Chondrocyte (in vitro differentiated cells): ENCODE results near the gene LGSN. TPM values are rescaled to one million over a fixed set of nuclear protein-coding genes. Genes with fewer than 3 reads are reported as not detected.
"Not testable (repeated sequence)": the region's sequence is repeated elsewhere in the genome, so short reads cannot be mapped to it uniquely, and the experiment has no call there.

Experiments
- DNase-seq: peaks from one replicate; pipeline ENCODE4 v3.0.0; 2021; ENCODE audit warnings: mixed read lengths, low spot score
- H3K27ac Mint-ChIP-seq: one replicate; pipeline ENCODE4 v1.8.0; 2021; ENCODE audit warnings: mild to moderate bottlenecking, moderate library complexity, mixed read lengths; ENCODE audit not compliant: unreplicated experiment
- H3K27me3 Mint-ChIP-seq: 2 replicates; pipeline ENCODE4 v1.8.0; 2021; ENCODE audit warnings: low read depth, mixed read lengths
- H3K36me3 Mint-ChIP-seq: 2 replicates; pipeline ENCODE4 v1.8.0; 2021; ENCODE audit warnings: low read depth, mixed read lengths
- H3K4me1 Mint-ChIP-seq: 2 replicates; pipeline ENCODE4 v1.8.0; 2021; ENCODE audit warnings: low read depth, mild to moderate bottlenecking, mixed read lengths
- H3K4me3 Mint-ChIP-seq: one replicate; pipeline ENCODE4 v1.8.0; 2021; ENCODE audit warnings: mild to moderate bottlenecking, moderate library complexity, mixed read lengths; ENCODE audit not compliant: unreplicated experiment
- H3K9me3 Mint-ChIP-seq: 2 replicates; pipeline ENCODE4 v1.8.0; 2021; ENCODE audit warnings: low read depth, mixed read lengths
- total RNA-seq: library from RNA; stranded (reverse); gene quantifications from 3 replicates; pipeline ENCODE4 v1.2.1, GENCODE V29; 2021
- TF ChIP-seq, protein P1 (sequence below): fragments of 200-600 bp; sonication (generic); IDR thresholded peaks from 2 replicates; pipeline ENCODE4 v1.5.0; 2021; ENCODE audit warnings: antibody characterized with exemption, mild to moderate bottlenecking, moderate library complexity

The LGSN gene
- total RNA-seq, 1 donor from 2014 or later, result 1.4 TPM

DNA sequence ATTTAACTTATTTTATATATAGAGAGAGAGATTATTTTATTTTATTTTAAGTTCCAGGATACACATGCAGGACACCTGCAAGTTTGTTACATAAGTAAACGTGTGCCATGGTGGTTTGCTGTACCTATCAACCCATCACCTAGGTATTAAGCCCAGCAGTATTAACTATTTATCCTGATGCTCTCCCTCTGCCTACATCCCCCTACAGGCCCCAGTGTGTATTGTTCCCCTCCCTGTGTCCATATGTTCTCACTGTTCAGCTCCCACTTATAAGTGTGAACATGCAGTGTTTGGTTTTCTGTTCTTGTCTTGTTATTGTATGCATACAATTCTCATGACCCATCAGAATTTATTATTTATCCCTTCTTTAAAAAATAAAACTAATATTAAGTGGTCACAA, 73.9 kb downstream of the LGSN start:
- Mint-ChIP-seq H3K4me1 (no peaks in the 10 kb centered on the region), H3K4me3 (no peak overlapping the region)

DNA sequence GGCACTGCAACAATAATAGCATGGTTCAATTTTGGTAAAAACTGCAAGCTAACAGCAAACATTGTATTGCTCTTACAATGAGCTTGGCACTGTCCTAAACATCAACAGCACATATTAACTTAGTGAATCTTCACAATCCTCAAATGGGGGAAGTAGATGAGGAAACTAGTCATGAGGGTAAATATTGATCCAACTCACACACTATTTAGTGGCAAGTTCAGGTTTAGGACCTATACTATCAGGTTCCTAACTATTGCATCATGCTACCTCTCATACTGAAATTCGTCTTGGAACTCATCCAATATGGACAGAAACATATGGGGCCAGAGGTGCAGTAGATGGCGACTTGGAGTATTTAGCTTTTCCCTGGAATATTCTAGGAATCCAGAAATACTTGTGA, 74.4 kb downstream of the LGSN start:
- no peaks in the 10 kb centered on the region for H3K9me3 Mint-ChIP-seq
- H3K4me3 Mint-ChIP-seq, result no peak overlapping the region
- no peaks in the 10 kb centered on the region for H3K36me3 Mint-ChIP-seq
- DNase-seq, result no peak
- no peak overlapping the region for H3K27ac Mint-ChIP-seq
- H3K4me1 Mint-ChIP-seq, result no peaks in the 10 kb centered on the region
- H3K27me3 Mint-ChIP-seq, result peaks cover 3% of the 10 kb centered on the region
- TF ChIP-seq, protein P1, sequence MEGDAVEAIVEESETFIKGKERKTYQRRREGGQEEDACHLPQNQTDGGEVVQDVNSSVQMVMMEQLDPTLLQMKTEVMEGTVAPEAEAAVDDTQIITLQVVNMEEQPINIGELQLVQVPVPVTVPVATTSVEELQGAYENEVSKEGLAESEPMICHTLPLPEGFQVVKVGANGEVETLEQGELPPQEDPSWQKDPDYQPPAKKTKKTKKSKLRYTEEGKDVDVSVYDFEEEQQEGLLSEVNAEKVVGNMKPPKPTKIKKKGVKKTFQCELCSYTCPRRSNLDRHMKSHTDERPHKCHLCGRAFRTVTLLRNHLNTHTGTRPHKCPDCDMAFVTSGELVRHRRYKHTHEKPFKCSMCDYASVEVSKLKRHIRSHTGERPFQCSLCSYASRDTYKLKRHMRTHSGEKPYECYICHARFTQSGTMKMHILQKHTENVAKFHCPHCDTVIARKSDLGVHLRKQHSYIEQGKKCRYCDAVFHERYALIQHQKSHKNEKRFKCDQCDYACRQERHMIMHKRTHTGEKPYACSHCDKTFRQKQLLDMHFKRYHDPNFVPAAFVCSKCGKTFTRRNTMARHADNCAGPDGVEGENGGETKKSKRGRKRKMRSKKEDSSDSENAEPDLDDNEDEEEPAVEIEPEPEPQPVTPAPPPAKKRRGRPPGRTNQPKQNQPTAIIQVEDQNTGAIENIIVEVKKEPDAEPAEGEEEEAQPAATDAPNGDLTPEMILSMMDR, result no peak

More for the DNA sequence above, 73.9 kb downstream of the LGSN start:
- no peaks in the 10 kb centered on the region for H3K9me3 Mint-ChIP-seq
- TF ChIP-seq, protein P1, result peak; percentile 22
- DNase-seq, result no peak
- no peak overlapping the region for H3K27ac Mint-ChIP-seq
- H3K36me3 Mint-ChIP-seq, result no peaks in the 10 kb centered on the region
- peaks cover 3% of the 10 kb centered on the region for H3K27me3 Mint-ChIP-seq

DNA sequence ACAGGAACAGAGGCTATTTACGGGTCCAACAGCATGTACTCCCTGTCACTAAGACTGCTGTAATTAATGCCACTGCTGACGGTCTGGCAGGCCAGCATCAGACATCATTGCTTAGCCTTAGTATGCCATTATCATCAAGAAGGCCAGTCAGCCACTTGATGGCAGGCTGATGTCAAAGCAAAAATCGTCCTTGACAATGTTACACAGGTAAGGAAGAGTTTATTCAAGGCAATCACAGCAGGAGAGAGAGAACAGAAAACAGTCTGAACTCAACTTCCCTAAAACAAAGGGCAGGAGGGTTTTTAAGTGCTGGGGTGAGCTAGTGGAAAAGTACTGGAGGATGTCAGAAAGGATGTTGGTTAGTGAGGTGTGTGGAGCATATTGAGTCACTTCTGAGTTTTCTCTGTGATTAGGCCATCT, 83.4 kb downstream of the LGSN start:
- Mint-ChIP-seq H3K4me3 (no peak overlapping the region), H3K9me3 (peaks cover 12% of the 10 kb centered on the region)

GRCh38 chr6:63230511-63230910, 89.3 kb downstream of the LGSN start:
- H3K36me3 Mint-ChIP-seq, H3K4me3 Mint-ChIP-seq, H3K27me3 Mint-ChIP-seq, H3K4me1 Mint-ChIP-seq, DNase-seq, H3K27ac Mint-ChIP-seq: not testable (repeated sequence)
- peaks cover 14% of the 10 kb centered on the region for H3K9me3 Mint-ChIP-seq

More for the DNA sequence above, 83.4 kb downstream of the LGSN start:
- Mint-ChIP-seq H3K4me1 (no peaks in the 10 kb centered on the region), H3K27ac (no peak overlapping the region), H3K27me3 (peaks cover 4% of the 10 kb centered on the region), H3K36me3 (peaks cover 2% of the 10 kb centered on the region)
- TF ChIP-seq, protein P1, result no peak
- DNase-seq, result no peak

DNA sequence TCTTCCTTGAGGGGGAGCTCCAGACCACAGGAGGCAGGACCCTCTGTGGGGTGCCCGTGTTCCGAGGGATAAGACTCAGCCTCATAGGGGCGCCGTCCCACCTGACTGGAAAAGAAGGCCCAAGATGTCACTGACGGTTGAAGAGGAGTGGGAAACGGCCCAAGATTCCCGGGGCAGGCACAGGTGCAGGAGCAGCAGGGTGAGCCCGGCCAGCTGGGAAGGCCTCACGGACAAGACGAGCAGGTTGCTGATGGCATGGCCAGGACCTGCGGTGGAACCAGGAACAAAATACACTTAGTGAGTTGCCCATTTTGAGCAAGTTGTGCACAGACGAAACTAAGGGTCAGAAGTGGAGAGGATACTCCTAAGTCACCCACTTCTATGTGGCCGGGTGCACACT, 89.8 kb downstream of the LGSN start:
- peaks cover 13% of the 10 kb centered on the region for H3K9me3 Mint-ChIP-seq
- H3K36me3 Mint-ChIP-seq, H3K4me3 Mint-ChIP-seq, H3K27ac Mint-ChIP-seq, H3K27me3 Mint-ChIP-seq, H3K4me1 Mint-ChIP-seq, DNase-seq: not testable (repeated sequence)

- not testable (repeated sequence) for H3K27ac Mint-ChIP-seq, H3K4me1 Mint-ChIP-seq, DNase-seq, H3K4me3 Mint-ChIP-seq, H3K9me3 Mint-ChIP-seq, H3K36me3 Mint-ChIP-seq, H3K27me3 Mint-ChIP-seq
Observed at GRCh38 chr6:63227928-63228894, 91.6 kb downstream of the LGSN start.

DNA sequence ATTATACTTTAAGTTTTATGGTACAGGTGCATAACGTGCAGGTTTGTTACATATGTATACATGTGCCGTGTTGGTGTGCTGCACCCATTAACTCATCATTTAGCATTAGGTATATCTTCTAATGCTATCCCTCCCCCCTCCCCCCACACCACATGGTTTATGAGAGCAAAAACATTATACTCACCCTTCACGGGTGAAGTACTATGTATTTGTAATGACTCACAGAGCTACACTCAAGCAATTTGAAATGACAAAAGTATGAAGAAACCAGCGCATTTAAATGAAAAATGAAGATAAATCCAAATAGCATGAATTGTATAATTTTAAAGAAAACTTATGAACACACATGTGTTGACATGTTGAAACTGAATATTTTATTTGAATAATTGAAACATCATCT, 93.8 kb downstream of the LGSN start:
- not testable (repeated sequence) for H3K36me3 Mint-ChIP-seq, H3K4me3 Mint-ChIP-seq, DNase-seq

More for the DNA sequence above, 93.8 kb downstream of the LGSN start:
- H3K27ac Mint-ChIP-seq, H3K4me1 Mint-ChIP-seq, H3K9me3 Mint-ChIP-seq, H3K27me3 Mint-ChIP-seq: not testable (repeated sequence)

Other genes starting within 250 kb of the LGSN start
- gene FKBP1C, start 108.5 kb downstream of the LGSN start, total RNA-seq, result 0.44 to 0.82 TPM (median 0.75 TPM) in 3 replicates